ENCODE measurements around the gene ITPA.

Gene ITPA

DNA sequence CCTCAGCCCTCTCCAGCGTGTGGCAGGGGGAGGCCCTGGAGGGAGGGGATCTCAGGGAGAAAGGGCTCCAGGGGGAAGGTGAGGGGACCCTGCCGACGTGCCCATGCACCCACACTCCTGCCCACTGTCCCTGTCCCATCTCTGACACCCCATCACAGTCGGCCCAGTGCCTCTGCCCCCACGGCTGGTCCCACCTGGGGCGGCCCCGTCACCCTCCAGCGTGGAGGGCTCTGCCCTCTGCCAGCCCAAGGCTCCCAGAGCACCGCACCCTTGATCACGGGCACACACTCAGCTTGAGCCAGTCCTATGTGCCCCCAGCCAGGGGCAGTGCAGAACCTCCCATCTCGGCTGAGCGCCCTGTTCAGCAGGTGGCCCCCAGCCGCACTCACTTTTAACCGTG is 20.5 kb downstream of the ITPA start:
- no peak for DNase-seq

DNA sequence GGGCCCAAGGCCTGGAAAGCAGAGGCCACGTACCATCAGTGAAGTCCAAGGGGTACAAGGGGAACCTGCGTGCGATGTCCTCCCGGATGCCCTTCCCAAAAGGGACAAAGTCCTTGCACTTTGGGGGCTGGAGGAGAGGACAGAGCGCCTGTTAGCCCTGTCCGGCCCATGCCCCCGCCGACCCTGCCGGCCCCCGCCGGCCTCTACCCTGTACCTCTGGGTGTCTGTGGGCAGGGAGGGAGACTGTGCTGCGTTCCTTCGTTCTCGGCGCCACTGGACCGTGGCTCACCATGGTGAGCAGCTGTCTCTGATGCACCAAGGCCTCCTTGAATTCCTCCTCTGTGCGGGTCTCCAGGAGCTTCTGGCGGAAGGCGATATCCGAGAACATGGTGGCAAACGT is 21.8 kb downstream of the ITPA start:
- no peak for DNase-seq

DNA sequence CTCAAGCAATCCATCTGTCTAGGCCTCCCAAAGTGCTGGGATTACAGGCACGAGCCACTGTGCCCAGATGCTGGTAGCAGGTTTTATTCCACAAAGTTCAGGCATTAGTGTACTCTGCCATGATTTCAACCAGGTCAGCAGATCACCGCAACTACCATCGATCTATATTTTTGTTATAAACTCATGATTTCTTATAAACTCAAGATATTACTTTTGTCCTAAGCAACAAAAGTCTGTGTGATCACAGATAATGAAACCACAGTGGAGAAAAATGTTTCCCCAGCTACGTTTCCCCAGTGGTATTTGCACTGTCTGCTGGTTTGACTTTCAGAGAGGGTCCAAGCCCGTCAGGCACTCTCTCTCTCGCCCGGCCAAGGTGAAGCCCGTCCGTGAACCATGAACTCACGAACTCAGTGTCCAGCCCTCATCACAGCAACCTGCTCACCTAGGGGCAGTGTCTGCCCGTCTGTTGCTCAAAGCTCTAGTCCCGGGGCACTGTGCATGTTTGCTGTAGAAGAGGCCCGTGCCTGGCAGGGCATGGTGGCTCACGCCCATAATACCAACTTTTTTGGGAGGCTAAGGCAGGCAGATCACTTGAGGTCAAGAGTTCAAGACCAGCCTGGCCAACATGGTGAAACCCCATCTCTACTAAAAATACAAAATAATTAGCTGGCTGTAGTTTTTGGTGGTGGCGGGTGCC is 22.7 kb downstream of the ITPA start:
- no peak for DNase-seq

DNA sequence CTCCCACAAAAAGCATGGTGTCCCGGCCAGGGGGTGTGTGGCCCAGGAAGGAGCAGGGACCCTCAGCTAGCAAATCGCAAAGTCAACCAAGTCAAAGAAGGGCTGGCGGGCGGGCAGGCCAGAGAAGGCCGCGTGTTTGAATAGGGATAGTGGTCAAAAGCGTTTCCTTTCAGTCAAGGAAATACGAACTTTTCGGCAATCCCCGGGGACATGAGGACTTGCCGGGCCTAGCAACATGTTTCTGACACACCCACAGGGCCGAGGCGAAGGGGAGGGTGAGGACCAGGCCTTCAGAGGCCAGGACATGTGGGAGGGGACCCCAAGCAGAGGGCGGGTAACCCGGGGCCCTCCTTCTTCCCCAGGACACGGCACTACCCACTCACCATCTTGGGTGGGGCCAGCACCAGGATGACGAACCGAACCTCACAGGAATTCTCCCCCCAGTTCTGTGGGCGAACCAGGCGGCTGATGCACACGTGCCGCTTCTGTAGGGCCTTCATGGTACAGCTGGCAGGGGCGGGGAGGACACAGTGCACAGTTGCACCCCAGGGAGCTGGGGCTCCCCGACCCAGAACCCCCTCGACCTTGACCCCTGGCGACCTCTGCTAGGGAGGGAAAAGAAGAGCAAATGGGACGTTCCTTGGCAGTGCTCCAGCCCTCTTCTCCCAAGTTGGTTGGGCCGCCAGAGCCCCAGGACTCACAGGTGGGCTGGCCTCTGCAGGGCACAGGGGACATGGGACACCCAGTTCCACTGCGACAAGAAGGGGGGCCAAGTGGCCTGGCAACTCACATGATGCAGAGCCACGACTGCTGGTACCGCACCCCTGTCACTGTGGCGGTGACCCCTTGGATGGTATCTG is 24.1 kb downstream of the ITPA start:
- DNase-seq, result no peak

DNA sequence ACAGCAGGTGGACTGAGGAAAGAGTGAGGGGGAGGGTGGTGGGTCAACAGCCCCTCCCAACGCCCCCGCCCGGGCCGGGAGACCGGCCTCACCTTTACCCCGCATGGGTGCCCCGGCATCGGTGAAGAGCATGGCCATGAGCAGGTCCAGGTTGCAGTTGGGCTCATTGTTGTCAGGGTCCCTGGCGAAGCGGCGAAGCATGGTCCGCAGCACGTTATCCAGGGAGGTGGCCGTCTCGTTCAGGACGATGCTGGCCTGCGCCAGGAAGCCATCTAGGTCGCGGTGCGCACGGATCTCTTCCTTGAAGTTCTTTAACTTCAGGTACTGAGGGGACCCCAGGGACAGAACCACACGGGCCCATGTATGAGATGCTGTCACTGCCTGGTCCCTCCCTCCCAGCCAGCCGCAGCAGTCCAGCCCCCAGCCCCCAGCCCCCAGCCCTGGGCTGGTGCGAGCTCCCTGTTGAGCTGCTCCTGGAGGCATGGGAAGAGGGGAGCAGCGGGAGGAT is 24.7 kb downstream of the ITPA start:
- DNase-seq, result no peak

DNA sequence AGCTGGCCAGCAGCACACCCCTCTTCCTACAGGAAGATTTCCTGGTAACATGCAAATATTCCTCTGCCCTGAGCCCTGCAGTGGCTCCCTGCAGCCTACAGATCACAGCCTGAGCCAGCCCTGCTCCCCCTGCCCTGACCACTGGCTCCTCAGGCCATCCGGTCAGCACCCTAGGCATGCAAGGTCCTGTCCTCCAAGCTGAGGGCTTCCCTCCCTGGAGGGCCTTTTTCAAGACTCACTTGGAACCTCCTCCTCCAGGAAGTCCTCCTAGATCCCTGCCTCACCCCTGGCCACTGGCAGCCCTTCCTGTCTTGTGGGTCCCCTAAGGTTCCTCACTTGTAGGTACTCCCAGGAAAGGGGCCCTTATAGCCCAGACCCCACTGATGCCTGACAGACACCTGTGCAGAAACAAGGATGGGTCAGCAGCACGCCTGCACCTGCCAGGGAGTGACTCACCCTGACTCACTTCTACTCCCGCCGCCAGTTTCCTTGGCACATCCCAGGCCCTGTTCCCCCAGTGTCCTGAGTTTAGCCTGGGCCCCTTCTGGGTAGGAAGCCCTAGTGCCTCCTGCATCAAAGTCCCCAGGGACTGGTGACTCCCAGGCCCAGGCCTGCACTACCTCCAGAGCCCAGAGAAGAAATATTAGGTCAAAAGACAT is 26.5 kb downstream of the ITPA start:
- no peak for DNase-seq

DNA sequence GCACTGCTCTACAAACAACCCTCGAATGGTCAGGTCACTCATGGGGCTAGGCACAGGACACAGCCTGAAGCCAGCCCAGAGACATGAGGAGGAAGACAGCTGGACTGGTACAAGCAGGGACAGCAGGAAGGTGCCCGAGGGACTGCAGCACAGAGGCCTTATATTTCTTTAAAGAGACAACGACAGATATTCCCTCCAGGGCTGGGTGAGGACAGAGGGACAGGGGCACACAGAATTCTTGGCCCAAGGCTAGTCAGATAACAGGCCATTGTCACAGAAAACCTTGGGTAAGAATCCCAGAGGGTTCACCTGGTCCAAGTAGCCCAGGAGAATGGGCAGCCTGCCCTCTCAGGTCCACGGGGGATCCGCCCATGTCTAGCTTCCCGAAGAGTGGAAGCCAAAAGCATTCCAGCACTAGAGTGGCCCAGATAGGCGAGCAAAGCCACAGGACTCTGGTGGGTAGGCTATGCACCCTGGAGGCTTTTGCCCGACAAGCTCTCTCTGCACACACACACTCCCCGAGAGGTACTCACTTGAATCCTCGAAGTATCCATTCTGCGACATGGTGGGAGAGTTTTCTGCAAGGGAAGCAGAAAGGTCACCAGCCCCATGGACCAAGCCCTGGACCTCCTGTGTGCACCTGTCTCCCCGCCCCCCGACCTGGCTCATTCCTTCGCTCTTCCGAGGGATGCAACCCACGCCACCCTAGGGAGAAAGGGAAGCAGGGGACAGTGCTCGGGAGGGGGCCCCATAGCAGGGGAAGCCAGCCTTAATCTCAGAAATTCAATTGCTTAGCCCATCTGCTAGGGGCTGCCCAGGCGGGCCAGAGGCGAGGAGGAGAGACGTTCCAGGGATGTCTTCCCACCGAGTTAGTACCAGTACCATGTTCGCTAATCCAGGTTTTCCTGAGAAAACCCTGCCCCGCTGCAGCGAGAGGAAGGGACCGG is 28.0 kb downstream of the ITPA start:
- no peak for DNase-seq

DNA sequence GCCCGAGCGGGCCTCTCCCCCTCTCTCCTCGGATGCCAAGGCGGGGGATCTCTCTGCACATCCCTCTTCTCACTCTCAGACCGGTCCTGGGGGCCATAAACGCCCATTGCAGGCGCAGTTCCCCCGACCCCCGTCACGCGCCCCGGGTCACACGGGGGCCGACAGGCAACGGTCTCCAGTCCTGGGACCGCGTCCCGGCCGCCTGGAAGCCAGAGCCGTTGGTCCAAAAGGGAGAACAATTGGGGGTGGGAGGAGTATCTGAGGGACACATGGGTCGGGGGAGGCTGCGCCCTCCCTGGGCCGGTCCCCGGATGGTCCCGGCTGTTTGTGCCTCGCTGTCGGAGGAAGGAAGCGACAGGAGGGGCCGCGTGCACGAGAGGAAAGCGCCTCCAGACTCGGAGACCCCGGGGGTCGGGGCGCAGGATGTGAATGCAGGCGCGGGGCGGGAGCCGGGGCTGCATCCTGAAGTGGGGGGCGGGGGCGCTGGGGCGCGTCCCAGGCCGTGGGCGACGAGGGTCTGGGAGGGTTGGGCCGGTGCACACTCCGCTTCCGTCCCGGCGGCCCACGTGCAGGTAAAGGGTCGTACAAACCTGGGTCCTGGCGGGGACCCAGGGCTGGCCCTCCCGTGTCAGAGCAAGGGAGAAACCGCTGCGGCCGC is 28.8 kb downstream of the ITPA start:
- no peak for DNase-seq

DNA sequence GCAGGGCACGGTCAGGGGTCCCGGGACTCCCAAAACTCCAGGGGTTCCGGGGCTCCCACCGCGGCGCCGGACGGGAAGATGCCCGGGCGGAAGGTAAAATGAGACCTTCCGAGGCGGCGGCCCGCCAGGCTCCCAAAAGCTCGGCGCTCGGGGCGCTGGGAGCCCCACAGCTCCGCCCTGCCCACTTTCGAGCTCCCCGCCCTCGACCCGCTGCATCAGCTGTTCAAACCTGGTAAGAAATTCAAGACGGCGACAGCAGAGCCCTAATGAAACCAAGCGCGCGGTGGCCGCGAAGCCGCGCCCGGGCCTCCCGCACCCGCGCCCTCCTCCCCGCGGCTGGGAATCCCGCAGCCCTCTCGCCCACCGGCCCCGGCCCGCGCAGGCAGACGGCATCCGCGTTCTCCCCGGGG is 29.3 kb downstream of the ITPA start:
- DNase-seq, result no peak

DNA sequence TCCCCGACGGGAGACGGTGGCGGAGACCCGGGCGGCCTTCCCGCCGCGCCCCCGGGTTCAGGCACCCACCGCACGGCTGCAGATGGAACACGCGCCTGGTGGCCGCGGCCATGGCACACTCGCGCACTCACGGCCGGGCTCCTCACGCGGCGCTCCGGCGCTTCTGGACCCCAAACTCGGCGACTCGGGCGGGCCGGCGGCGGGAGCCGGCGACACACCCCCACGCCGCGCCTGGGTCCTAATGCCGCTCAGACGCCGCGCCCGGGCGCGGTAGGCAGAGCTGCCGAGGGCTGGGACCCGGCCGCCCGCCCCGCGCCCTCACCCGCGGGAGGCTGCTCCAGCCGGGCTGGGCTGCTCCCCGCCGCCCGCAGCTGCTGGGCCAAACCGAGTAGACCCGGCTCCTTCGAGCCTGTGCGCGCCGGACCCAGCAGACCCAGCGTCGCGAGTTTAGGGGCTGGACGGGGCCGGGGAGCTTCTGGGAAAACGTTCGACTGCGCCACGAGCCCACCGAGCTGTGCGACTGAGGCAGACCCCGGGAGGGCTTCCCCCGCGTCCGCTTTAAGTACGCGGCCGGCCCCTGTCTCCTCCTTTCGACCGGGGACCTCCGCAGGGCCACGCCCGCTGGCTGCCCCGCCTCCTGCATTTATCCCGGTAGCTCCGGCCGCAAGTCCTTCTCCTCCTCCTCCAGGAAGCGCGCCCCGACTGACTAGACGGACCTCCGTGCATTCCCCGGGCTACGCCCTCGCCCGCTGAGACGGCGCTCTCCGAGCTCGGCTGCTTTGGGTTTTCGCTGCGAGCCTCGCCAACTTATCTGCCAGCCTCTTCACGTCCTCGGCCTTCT is 29.9 kb downstream of the ITPA start, which contains the start of gene SLC4A11:
TSS of gene SLC4A11 (minus strand) at position 165 of the 841 bp plus-strand sequence. CDS start at position 112, 53 bp downstream.
- no peak for DNase-seq

DNA sequence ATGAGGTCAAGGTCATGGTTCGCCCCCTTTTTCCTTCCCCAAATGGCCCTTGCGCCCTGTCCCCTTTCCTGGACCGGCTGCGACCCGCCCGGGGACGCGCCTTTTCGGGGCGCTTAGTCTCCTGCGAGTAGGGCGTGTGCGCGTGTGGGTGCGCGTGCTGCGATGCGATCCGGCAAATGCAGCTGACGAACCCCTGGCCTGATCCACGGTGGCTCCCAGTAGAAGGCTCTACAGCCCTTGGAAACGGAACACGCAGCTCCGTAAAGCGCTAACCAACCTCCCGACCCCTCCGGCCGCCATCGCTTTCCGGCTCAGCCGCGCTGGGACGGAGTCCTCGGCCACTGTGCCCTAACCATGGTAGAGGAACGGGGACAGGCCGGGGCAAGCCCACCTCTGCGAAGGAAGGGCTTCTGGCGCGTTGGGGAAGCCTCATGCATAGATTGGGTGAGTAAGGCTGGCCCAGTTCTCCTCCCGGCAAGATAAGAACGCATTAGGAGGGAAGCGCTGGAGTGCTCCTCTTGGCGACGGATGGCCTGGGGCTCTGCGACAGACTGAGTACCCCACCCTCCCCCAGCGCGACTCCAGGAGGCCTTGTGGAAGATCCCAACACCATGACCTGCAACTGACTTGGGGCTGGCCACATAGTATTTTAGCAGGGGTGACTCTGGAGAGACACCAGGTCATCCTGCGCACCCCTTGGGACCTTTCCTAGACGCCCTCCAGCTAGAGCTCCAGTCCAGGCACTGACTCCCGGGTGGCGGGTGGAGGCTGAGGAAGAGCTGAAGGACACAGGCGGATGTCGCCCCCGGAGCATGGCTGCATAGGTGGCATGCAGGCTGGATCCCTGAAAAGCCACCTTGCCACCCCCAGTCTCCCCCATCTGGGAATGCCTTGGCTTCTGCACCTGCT is 30.8 kb downstream of the ITPA start:
- no peak for DNase-seq

DNA sequence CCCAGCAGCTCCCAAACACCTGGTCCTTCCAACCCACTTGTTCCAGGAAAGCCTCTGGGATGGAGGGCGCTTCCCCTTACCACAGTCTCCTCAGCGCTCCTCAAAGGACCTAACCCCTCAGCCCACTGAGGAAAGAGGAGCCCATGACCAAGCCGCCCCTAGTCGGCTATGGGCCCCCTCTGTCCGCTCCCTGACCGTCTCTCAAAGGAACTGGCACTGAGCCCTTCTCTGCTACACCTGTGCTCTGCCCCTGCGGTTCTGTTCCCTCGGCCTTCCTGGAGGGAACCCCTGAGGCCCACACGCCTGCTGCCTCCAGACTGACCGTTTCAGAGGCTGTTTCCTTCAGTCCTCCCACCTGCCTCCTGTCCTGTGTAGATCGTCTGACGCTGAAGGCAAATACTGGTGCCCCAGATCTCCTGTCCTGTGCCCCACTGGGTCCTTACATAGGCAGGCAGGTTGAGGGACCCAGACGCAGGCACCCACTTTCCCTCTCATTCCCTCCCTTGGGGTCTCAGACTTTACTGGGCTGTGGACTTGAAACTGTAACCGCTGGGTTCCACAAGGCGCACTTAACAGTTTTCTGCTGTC is 31.6 kb downstream of the ITPA start:
- no peak for DNase-seq

DNA sequence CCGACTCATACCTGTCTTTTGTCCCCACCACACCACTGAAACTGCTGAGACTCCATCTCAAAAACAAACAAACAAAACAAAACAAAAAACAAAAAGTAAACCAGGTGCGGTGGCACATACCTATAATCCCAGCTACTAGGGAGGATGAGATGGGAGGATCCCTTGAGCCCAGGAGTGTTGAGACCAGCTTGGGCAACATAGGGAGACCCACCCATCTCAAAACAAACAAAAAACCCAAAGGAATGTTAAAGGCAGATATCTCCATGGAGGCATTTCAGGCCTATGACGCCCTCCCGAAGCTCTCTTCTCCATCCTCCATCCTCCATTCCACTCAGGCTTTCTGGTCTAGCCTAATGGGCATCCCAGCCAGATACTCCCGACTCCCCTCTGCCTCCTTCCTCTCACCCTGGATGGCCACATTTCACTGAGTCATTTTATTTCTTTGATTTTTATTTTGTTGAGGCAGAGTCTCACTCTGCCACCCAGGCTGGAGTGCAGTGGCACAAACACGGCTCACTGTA is 32.9 kb downstream of the ITPA start:
- no peak for DNase-seq

DNA sequence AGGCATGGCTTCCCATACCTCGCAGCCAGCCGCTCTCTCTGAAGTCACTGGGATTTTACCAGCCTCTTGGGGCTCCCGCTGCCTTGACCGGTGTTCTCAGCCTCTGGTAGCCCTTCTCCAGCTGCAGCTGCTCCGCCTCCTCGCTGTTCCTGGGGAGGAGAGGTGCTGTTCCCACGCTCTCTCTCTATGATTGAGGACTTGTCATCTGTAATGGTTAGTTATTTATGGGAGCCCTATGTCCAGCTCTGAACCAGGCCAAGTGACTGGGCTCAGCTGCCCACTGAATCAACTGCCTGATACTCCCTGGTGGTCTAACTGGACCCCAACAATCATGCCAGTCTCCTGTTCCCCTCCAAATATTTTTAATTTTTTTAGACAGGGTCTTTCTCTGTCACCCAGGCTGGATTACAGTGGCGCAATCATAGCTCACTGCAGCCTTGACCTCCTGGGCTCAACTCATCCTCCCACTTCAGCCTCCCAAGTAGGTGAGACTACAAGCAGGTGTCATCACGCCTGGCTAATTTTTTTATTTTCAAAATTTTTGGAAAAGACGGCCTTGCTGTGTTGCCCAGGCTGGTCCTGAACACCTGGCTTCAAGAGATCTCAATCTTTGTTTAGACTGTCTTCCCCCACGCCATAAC is 34.5 kb downstream of the ITPA start:
- DNase-seq, result peak; percentile 17

DNA sequence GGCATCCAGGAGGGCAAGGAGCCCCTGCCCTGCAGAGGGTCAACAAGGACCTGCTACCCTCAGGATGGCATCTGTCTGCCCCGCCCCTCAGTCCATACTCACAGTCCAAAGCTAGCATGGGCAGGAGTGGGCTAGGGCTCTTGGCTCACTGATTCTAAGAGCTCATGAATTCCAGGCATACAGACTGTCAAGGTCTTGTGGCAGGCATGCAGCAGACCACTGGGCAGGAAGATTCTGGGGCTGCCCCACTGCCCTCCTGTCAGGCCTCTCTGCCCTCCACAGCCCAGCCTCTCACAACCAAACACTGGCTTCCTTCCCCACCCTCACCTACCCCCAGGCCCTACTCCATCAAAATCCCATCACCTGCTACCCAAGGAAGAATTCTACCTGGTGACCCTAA is 35.3 kb downstream of the ITPA start:
- no peak for DNase-seq

DNA sequence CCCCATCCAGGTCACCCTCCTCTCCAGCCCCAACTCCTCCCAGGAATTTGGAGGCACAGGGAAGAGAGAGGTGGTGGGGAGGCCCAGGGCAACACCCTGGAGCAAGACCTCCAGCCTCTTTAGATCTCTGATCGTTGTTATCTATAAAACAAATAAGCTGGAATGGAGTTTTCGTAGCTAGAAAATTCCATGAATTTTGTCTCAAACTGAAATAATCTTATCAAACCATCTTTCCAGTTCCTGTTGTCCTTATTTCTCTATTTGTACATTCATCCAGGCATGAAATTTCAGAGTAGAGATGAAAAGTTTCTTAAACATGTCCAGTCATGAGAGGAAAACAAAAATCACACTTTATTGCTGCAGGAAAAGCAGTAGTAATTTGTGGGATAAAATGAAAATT is 35.9 kb downstream of the ITPA start:
- no peak for DNase-seq

DNA sequence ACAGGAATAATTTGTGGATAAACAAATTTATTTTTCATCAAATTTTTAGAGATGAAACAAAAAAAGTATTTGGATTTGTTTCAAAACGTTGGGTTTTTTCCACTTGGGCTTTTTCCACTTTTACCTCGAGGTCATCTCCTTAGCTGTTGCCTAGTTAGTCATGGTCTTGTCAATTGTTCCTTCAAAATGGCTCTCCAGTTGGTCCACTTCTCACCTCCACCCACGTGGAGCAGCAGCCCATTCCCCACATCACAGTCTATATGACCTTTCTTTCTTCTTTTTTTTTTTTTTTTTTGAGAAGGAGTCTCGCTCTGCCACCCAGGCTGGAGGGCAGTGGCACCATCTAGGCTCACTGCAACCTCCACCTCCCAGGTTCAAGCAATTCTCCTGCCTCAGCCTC is 36.4 kb downstream of the ITPA start:
- no peak for DNase-seq

DNA sequence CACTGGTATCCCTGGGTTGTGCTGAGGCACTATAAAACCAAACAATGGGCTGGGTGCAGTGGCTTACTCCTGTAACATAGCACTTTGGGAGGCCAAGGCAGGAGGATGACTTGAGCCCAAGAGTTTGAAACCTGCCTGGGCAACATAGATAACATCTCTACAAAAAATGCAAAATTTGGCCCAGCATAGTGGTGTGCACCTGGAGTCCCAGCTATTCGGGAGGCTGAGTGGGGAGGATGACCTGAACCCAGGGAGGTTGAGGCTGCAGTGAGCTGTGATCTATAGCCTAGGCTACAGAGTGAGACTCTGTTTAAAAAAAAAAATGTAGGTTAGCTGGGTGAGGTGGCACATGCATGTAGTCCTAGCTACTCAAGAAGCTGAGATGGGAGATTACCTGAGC is 37.4 kb downstream of the ITPA start:
- DNase-seq, result no peak

DNA sequence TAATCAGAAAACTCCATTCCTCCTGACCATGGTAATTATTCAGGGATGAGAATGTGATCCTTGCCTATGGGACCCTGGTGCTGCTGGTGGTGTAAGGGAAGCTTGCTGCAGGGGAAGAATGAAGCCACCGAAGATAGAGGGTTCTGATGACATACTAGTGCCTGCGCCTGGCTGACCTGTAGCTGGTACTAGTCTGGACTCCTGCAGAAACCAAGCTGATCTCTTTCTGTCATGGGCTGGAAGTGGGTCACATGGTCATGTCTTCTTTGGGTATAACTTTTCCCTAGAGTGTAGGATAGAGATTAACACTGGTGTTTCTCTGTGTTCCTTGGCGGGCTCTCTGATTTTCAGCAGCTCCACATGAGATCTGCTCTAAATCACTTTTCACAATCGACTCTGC is 38.3 kb downstream of the ITPA start:
- DNase-seq, result no peak
